GM12872 (cell line): Measurements from ENCODE around the gene ANKRD55.

ENCODE experiments used
- CTCF ChIP-seq: IDR thresholded peaks from 3 replicates; pipeline ENCODE4 v1.5.1; 2011; ENCODE audit warnings: low read depth, mild to moderate bottlenecking, low read length, moderate library complexity; ENCODE audit not compliant: insufficient read depth

The ANKRD55 gene

DNA sequence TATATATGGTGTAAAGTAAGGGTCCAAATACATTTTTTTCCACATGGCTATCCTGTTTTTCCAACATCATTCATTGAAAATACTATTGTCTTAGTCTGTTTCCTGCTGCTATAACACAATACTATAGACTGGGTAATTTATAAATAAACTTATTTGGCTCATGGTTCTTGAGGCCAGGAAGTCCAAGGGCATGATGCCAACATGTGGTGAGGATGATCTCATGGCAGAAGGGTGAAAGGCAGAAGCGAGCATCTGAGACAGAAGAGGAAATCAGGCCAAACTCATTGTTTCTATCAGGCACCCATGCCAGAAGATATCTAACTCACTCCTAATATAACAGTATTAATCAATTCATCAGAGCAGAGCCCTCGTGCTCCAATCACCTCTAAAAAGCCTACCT lies 42.6 kb downstream of the ANKRD55 start:
- TF ChIP-seq CTCF = no peak

DNA sequence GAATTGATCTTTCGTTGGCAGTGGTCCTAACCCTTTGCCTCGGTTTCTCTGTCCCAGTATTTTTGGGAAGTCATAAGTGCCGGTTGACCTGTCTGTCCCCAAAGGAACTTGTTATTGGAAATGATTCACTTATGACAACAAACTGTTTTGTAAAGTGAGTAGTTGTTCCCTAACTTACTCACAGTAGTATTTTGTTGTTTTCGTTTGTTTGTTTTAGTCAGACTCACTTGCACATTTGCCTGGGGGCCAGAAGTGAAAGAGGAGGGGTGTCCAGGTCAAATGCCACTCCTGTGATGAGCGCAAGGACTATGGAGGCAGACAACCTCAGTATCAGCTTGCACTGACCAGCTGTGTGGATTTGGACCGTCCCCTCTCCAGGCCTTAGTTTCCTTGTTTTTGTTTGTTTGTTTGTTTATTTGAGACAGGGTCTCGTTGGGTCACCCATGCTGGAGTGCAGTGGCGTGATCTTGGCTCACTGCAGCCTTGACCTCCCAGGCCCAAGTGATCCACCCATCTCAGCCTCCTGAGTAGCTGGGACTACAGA lies 47.3 kb downstream of the ANKRD55 start:
- TF ChIP-seq CTCF = no peak

DNA sequence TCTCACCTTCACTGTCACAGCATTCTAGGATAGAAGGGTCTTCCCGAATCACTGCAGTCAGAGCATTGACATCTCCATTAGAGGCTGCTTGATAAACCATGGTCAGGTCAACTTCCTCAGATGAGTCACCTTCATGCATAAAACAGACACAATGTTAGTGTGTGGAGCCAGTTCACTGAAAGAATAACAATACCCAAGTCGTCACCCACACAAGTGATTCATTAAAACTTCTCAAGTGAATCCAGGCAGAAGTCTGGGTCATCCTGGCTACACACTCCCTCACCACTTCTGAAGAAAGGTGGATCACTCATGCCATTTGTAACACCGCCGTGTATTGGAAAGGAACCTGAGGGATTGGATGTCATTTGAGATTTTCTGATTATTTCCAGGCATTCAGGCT lies 49.6 kb downstream of the ANKRD55 start:
- no peak for TF ChIP-seq CTCF

DNA sequence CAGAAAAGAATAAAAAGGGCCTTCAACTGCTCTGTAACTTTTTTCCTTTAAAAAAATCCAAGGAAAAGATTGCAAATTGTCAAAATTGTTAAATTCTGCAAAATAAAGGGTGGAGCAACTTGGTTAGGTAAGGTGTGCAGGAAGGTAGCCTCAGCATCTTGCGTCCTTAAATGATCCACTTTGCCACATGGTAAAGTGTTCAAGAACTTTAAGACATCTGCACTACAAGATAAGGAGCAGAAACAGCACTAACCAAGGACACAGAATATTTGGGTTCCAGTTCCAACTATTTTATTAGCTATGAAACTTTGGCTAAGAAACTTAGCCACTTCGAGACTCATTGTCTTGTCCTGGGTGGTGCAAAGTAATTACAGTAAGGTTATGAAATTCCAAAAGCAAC lies 53.7 kb downstream of the ANKRD55 start:
- TF ChIP-seq CTCF = no peak

DNA sequence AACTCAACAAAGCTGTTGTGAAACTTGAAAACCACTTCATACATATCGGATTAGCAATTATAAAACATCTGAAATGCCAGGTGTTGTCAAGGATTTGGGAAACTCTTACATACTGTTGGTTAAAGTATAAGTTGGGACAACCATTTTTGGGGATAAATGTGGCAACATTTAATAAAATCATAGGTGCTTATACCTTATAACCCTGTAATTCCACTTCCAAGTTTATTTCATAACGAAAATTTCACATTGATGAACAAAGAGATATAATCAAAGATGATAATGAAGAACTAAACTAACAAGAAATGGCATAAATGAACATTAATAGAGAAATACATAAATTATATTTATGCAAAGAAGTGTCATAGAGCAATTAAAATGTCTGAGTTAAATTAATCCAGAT lies 54.3 kb downstream of the ANKRD55 start:
- TF ChIP-seq CTCF = no peak

- TF ChIP-seq CTCF = no peak
Measured at GRCh38 chr5:56176871-56177533, 56.1 kb downstream of the ANKRD55 start.

- no peak for TF ChIP-seq CTCF
Measured at GRCh38 chr5:56176155-56176798, 56.9 kb downstream of the ANKRD55 start.
